SK-N-SH treated with all-trans-retinoic acid at 6 μM for 48 hours (cell line): Measurements from ENCODE around the gene TTC3.

ENCODE experiments used
- ATAC-seq: fragments of 200-7000 bp; cut with Tn5 transposase; 3 replicates; pipeline ENCODE4 v1.9.1; 2020; ENCODE audit warnings: mild to moderate bottlenecking, moderate library complexity
- ARNTL ChIP-seq: fragments of 450-650 bp; formaldehyde crosslinking; IDR thresholded peaks from 2 replicates; pipeline ENCODE4 v1.5.0; 2020; ENCODE audit warnings: low read depth, mild to moderate bottlenecking, moderate library complexity, borderline replicate concordance
- BACH2 ChIP-seq: fragments of 250-450 bp; sonication (Bioruptor Pico); IDR thresholded peaks from 2 replicates; pipeline ENCODE4 v1.9.0; 2021; ENCODE audit warnings: mild to moderate bottlenecking, borderline replicate concordance
- CREB5 ChIP-seq: fragments of 250-450 bp; sonication (Bioruptor Pico); IDR thresholded peaks from 2 replicates; pipeline ENCODE4 v1.5.1; 2020; ENCODE audit warnings: low read depth, mild to moderate bottlenecking, moderate library complexity
- CSDC2 ChIP-seq: fragments of 250-450 bp; sonication (Bioruptor Pico); IDR thresholded peaks from 2 replicates; pipeline ENCODE4 v1.5.0; 2020; ENCODE audit warnings: mild to moderate bottlenecking, moderate library complexity
- ESRRG ChIP-seq: fragments of 250-450 bp; sonication (Bioruptor Pico); IDR thresholded peaks from 2 replicates; pipeline ENCODE4 v1.6.1; 2021; ENCODE audit warnings: mild to moderate bottlenecking
- GLIS3 ChIP-seq: fragments of 250-450 bp; sonication (Bioruptor Pico); IDR thresholded peaks from 2 replicates; pipeline ENCODE4 v1.5.0; 2020; ENCODE audit warnings: mild to moderate bottlenecking, moderate library complexity
- ISL1 ChIP-seq: fragments of 250-450 bp; sonication (Bioruptor Pico); IDR thresholded peaks from 2 replicates; pipeline ENCODE4 v2.1.2; 2022; ENCODE audit warnings: mild to moderate bottlenecking, moderate library complexity
- OSR1 ChIP-seq: fragments of 250-450 bp; sonication (Bioruptor Pico); IDR thresholded peaks from 2 replicates; pipeline ENCODE4 v1.8.0; 2022; ENCODE audit warnings: moderate library complexity, mild to moderate bottlenecking, inconsistent platforms
- PPARA ChIP-seq: fragments of 250-450 bp; sonication (Bioruptor Pico); IDR thresholded peaks from 2 replicates; pipeline ENCODE4 v1.5.0; 2020; ENCODE audit warnings: mild to moderate bottlenecking, borderline replicate concordance
- RARB ChIP-seq: fragments of 250-450 bp; sonication (Bioruptor Pico); IDR thresholded peaks from 2 replicates; pipeline ENCODE4 v1.8.0; 2021; ENCODE audit warnings: mild to moderate bottlenecking, moderate library complexity
- SNAI2 ChIP-seq: fragments of 250-450 bp; sonication (Bioruptor Pico); IDR thresholded peaks from 2 replicates; pipeline ENCODE4 v1.5.0; 2020; ENCODE audit warnings: mild to moderate bottlenecking, moderate library complexity
- TCF4 ChIP-seq: fragments of 250-450 bp; sonication (Bioruptor Pico); IDR thresholded peaks from 2 replicates; pipeline ENCODE4 v1.8.0; 2021; ENCODE audit warnings: mild to moderate bottlenecking, moderate library complexity, borderline replicate concordance
- TOX ChIP-seq: fragments of 250-450 bp; sonication (Bioruptor Pico); IDR thresholded peaks from 2 replicates; pipeline ENCODE4 v1.8.0; 2021; ENCODE audit warnings: mild to moderate bottlenecking, moderate library complexity, borderline replicate concordance
- ZC3H10 ChIP-seq: fragments of 250-450 bp; sonication (Bioruptor Pico); IDR thresholded peaks from 2 replicates; pipeline ENCODE4 v1.5.1; 2021; ENCODE audit warnings: mild to moderate bottlenecking, moderate library complexity
- ZFP30 ChIP-seq: fragments of 450-650 bp; formaldehyde crosslinking; IDR thresholded peaks from 2 replicates; pipeline ENCODE4 v1.5.0; 2022; ENCODE audit warnings: mild to moderate bottlenecking, moderate library complexity
- ZNF565 ChIP-seq: fragments of 450-650 bp; formaldehyde crosslinking; conservative IDR thresholded peaks from 2 replicates; pipeline ENCODE4 v1.5.0; 2020; ENCODE audit warnings: low read depth, mild to moderate bottlenecking, moderate library complexity
- ZNF70 ChIP-seq: fragments of 450-650 bp; formaldehyde crosslinking; IDR thresholded peaks from 2 replicates; pipeline ENCODE4 v1.5.0; 2020; ENCODE audit warnings: mild to moderate bottlenecking, moderate library complexity
- ZNF8 ChIP-seq: fragments of 450-650 bp; formaldehyde crosslinking; IDR thresholded peaks from 2 replicates; pipeline ENCODE4 v1.5.0; 2020; ENCODE audit warnings: mild to moderate bottlenecking, moderate library complexity
- TF ChIP-seq, protein P1 (sequence below): fragments of 250-450 bp; sonication (Bioruptor Pico); IDR thresholded peaks from 2 replicates; pipeline ENCODE4 v1.5.1; 2021; ENCODE audit warnings: mild to moderate bottlenecking, moderate library complexity
- TF ChIP-seq, protein P2 (sequence below): fragments of 250-450 bp; sonication (Bioruptor Pico); IDR thresholded peaks from 2 replicates; pipeline ENCODE4 v1.8.0; 2021; ENCODE audit warnings: low read depth, mild to moderate bottlenecking, moderate library complexity, borderline replicate concordance
- TF ChIP-seq, protein P3 (sequence below): fragments of 250-450 bp; sonication (Bioruptor Pico); IDR thresholded peaks from 2 replicates; pipeline ENCODE4 v1.8.0; 2020; ENCODE audit warnings: mild to moderate bottlenecking, moderate library complexity, borderline replicate concordance

TTC3 gene

DNA sequence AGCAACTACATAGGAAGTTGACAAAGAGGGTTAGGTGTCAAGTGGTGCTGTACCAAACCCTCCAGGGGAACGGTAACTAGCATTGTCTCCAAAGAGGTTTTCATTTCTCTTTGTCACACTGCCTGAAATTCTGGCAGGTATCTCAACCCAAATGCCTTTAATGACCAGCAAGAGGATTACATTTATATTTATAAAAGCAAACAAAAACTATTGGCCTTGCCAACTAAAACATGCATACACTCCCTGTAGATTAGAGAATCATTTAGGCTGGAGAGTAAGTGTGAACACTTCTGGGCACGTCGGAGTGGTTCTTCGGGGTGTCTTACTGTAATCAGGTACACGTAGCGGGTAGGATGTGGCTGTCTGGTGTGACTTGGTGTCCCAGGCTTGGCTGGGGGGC, 109.2 kb downstream of the TTC3 start:
- no peak for ATAC-seq
- TF ChIP-seq TOX (CRISPR knock-in tag), result no peak
- no peak for TF ChIP-seq ESRRG (CRISPR knock-in tag)
- no peak for TF ChIP-seq ZNF8 (CRISPR knock-in tag)
- TF ChIP-seq, protein P1, sequence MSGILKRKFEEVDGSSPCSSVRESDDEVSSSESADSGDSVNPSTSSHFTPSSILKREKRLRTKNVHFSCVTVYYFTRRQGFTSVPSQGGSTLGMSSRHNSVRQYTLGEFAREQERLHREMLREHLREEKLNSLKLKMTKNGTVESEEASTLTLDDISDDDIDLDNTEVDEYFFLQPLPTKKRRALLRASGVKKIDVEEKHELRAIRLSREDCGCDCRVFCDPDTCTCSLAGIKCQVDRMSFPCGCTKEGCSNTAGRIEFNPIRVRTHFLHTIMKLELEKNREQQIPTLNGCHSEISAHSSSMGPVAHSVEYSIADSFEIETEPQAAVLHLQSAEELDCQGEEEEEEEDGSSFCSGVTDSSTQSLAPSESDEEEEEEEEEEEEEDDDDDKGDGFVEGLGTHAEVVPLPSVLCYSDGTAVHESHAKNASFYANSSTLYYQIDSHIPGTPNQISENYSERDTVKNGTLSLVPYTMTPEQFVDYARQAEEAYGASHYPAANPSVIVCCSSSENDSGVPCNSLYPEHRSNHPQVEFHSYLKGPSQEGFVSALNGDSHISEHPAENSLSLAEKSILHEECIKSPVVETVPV, result no peak
- TF ChIP-seq TCF4 (CRISPR knock-in tag), result no peak
- no peak for TF ChIP-seq SNAI2 (CRISPR knock-in tag)
- no peak for TF ChIP-seq ZNF70 (CRISPR knock-in tag)
- TF ChIP-seq, protein P2, sequence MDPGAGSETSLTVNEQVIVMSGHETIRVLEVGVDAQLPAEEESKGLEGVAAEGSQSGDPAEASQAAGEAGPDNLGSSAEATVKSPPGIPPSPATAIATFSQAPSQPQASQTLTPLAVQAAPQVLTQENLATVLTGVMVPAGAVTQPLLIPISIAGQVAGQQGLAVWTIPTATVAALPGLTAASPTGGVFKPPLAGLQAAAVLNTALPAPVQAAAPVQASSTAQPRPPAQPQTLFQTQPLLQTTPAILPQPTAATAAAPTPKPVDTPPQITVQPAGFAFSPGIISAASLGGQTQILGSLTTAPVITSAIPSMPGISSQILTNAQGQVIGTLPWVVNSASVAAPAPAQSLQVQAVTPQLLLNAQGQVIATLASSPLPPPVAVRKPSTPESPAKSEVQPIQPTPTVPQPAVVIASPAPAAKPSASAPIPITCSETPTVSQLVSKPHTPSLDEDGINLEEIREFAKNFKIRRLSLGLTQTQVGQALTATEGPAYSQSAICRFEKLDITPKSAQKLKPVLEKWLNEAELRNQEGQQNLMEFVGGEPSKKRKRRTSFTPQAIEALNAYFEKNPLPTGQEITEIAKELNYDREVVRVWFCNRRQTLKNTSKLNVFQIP (CRISPR knock-in tag), result no peak
- no peak for TF ChIP-seq PPARA (CRISPR knock-in tag)
- TF ChIP-seq, protein P3, sequence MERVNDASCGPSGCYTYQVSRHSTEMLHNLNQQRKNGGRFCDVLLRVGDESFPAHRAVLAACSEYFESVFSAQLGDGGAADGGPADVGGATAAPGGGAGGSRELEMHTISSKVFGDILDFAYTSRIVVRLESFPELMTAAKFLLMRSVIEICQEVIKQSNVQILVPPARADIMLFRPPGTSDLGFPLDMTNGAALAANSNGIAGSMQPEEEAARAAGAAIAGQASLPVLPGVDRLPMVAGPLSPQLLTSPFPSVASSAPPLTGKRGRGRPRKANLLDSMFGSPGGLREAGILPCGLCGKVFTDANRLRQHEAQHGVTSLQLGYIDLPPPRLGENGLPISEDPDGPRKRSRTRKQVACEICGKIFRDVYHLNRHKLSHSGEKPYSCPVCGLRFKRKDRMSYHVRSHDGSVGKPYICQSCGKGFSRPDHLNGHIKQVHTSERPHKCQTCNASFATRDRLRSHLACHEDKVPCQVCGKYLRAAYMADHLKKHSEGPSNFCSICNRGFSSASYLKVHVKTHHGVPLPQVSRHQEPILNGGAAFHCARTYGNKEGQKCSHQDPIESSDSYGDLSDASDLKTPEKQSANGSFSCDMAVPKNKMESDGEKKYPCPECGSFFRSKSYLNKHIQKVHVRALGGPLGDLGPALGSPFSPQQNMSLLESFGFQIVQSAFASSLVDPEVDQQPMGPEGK (CRISPR knock-in tag), result no peak
- TF ChIP-seq CREB5, result no peak
- no peak for TF ChIP-seq BACH2 (CRISPR knock-in tag)
- no peak for TF ChIP-seq CSDC2 (CRISPR knock-in tag)
- TF ChIP-seq ZNF565 (CRISPR knock-in tag), result no peak

DNA sequence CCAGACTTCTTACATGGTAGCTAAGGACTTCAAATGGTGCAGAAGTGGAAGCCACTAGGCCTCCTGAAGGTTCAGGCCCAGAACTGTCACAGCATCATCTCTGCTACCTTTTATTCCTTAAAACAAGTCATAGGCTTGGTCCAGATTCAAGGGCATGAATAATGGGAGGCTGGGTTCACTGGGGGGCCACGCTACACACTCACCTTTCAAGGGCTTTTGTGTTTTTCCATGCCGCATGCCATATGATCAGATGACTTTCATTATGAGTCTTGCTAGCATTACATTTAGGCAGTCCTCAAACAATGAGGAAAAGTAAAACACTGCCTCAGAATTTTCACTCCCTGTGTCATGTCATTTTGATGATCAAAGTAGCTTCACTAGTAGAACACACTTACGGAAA, 110.7 kb downstream of the TTC3 start:
- no peak for ATAC-seq
- TF ChIP-seq ARNTL (CRISPR knock-in tag) (no peak), ZNF70 (CRISPR knock-in tag) (no peak), BACH2 (CRISPR knock-in tag) (no peak), ZC3H10 (CRISPR knock-in tag) (no peak), GLIS3 (CRISPR knock-in tag) (no peak), SNAI2 (CRISPR knock-in tag) (no peak), CREB5 (no peak), TCF4 (CRISPR knock-in tag) (no peak), ZFP30 (CRISPR knock-in tag) (no peak), ISL1 (CRISPR knock-in tag) (no peak), PPARA (CRISPR knock-in tag) (no peak), RARB (CRISPR knock-in tag) (no peak), OSR1 (CRISPR knock-in tag) (no peak)
- TF ChIP-seq, protein P2 (CRISPR knock-in tag), result no peak
- TF ChIP-seq, protein P3 (CRISPR knock-in tag), result no peak
- TF ChIP-seq, protein P1, result no peak
